SH-SY5Y (cell line): ENCODE data around the gene SMAD3.

Experiments
- GATA2 ChIP-seq: IDR thresholded peaks from 2 replicates; pipeline ENCODE4 v1.6.1; 2011; ENCODE audit warnings: mild to moderate bottlenecking, low read depth, low read length
- GATA3 ChIP-seq: IDR thresholded peaks from 2 replicates; pipeline ENCODE4 v1.6.1; 2011; ENCODE audit warnings: low read depth, mild to moderate bottlenecking, low read length, moderate library complexity

- TF ChIP-seq GATA3 (no peak), GATA2 (no peak)
Observed at GRCh38 chr15:67145710-67146109, 80.3 kb downstream of the SMAD3 start.
